WTC11 (cell line): Measurements from ENCODE around the gene PLA1A. TPM values are rescaled to one million over a fixed set of nuclear protein-coding genes. Genes with fewer than 3 reads are reported as not detected.

Experiments
- ATAC-seq: fragments of 200-7000 bp; cut with Tn5 transposase; 2 replicates; pipeline ENCODE4 v1.10.0; 2021; ENCODE audit warnings: mild to moderate bottlenecking, moderate library complexity
- CTCF ChIA-PET: fragments of 300-600 bp; sonication (Branson Sonifier 250); formaldehyde crosslinking; loops from one replicate; lab custom pipeline; 2021; ENCODE audit warnings: antibody characterized with exemption; lab: Charles Lee
- POLR2A ChIA-PET: fragments of 350-600 bp; sonication (Branson Sonifier 250); formaldehyde crosslinking; loops from one replicate; lab custom pipeline; 2021; ENCODE audit warnings: antibody characterized with exemption; lab: Charles Lee
- DNase-seq: peaks from one replicate; pipeline ENCODE4 v3.0.0; 2021; ENCODE audit warnings: low spot score
- H3K27ac Mint-ChIP-seq: 2 replicates; pipeline ENCODE4 v1.8.0; 2021; ENCODE audit warnings: mixed read lengths
- H3K27me3 Mint-ChIP-seq: 2 replicates; pipeline ENCODE4 v1.8.0; 2021; ENCODE audit warnings: low read depth, mild to moderate bottlenecking, moderate library complexity, mixed read lengths
- H3K36me3 Mint-ChIP-seq: 2 replicates; pipeline ENCODE4 v1.8.0; 2021; ENCODE audit warnings: mixed read lengths
- H3K4me1 Mint-ChIP-seq: 2 replicates; pipeline ENCODE4 v1.8.0; 2022; ENCODE audit warnings: mixed read lengths
- H3K4me3 Mint-ChIP-seq: 2 replicates; pipeline ENCODE4 v1.8.0; 2021; ENCODE audit warnings: mild to moderate bottlenecking, moderate library complexity, mixed read lengths
- H3K9me3 Mint-ChIP-seq: 2 replicates; pipeline ENCODE4 v1.8.0; 2021; ENCODE audit warnings: mixed read lengths
- ATF1 ChIP-seq: sonication (generic); formaldehyde crosslinking; IDR thresholded peaks from 2 replicates; pipeline ENCODE4 v1.8.1; 2023; ENCODE audit warnings: mild to moderate bottlenecking, moderate library complexity, missing genetic modification reagents
- CREB1 ChIP-seq: sonication (generic); formaldehyde crosslinking; IDR thresholded peaks from 2 replicates; pipeline ENCODE4 v1.8.0; 2023; ENCODE audit warnings: mild to moderate bottlenecking, missing genetic modification reagents
- FOXK1 ChIP-seq: sonication (generic); formaldehyde crosslinking; IDR thresholded peaks from 2 replicates; pipeline ENCODE4 v1.8.0; 2022; ENCODE audit warnings: mild to moderate bottlenecking, moderate library complexity, missing genetic modification reagents
- GTF2I ChIP-seq: fragments of 250-450 bp; sonication (Bioruptor Pico); conservative IDR thresholded peaks from 2 replicates; pipeline ENCODE4 v1.4.0; 2021; ENCODE audit warnings: mild to moderate bottlenecking
- HMGA2 ChIP-seq: fragments of 250-450 bp; sonication (Bioruptor Pico); IDR thresholded peaks from 2 replicates; pipeline ENCODE4 v1.4.0; 2021; ENCODE audit warnings: mild to moderate bottlenecking, moderate library complexity
- JUN ChIP-seq: sonication (generic); formaldehyde crosslinking; IDR thresholded peaks from 2 replicates; pipeline ENCODE4 v1.8.0; 2023; ENCODE audit warnings: mild to moderate bottlenecking, missing genetic modification reagents
- KAT7 ChIP-seq: sonication (generic); formaldehyde crosslinking; IDR thresholded peaks from 2 replicates; pipeline ENCODE4 v1.8.1; 2023; ENCODE audit warnings: missing genetic modification reagents, mild to moderate bottlenecking, borderline replicate concordance
- NFE2L1 ChIP-seq: sonication (generic); formaldehyde crosslinking; IDR thresholded peaks from 2 replicates; pipeline ENCODE4 v1.8.1; 2023; ENCODE audit warnings: missing genetic modification reagents
- NFYB ChIP-seq: sonication (generic); formaldehyde crosslinking; conservative IDR thresholded peaks from 2 replicates; pipeline ENCODE4 v1.8.0; 2022; ENCODE audit warnings: low read depth, missing genetic modification reagents
- PRRX2 ChIP-seq: fragments of 250-450 bp; sonication (Bioruptor Pico); IDR thresholded peaks from 2 replicates; pipeline ENCODE4 v1.8.0; 2021; ENCODE audit warnings: mild to moderate bottlenecking
- RELA ChIP-seq: sonication (generic); formaldehyde crosslinking; IDR thresholded peaks from 2 replicates; pipeline ENCODE4 v1.8.1; 2022; ENCODE audit warnings: missing genetic modification reagents, mild to moderate bottlenecking, borderline replicate concordance
- SMAD4 ChIP-seq: sonication (generic); formaldehyde crosslinking; IDR thresholded peaks from 2 replicates; pipeline ENCODE4 v1.8.0; 2022; ENCODE audit warnings: mild to moderate bottlenecking, missing genetic modification reagents
- SOX15 ChIP-seq: fragments of 250-450 bp; sonication (Bioruptor Pico); IDR thresholded peaks from 2 replicates; pipeline ENCODE4 v1.9.0; 2021; ENCODE audit warnings: mild to moderate bottlenecking
- SP1 ChIP-seq: sonication (generic); formaldehyde crosslinking; conservative IDR thresholded peaks from 2 replicates; pipeline ENCODE4 v1.8.1; 2022; ENCODE audit warnings: missing genetic modification reagents
- TP53 ChIP-seq: sonication (generic); formaldehyde crosslinking; IDR thresholded peaks from 2 replicates; pipeline ENCODE4 v1.8.1; 2023; ENCODE audit warnings: mild to moderate bottlenecking, missing genetic modification reagents
- ZNF263 ChIP-seq: sonication (generic); formaldehyde crosslinking; IDR thresholded peaks from 2 replicates; pipeline ENCODE4 v1.8.1; 2022; ENCODE audit warnings: low read depth, mild to moderate bottlenecking, moderate library complexity, missing genetic modification reagents
- ZNF671 ChIP-seq: fragments of 250-450 bp; sonication (Bioruptor Pico); IDR thresholded peaks from 2 replicates; pipeline ENCODE4 v1.8.0; 2021; ENCODE audit warnings: mild to moderate bottlenecking
- total RNA-seq: library from RNA; stranded (reverse); gene quantifications from 3 replicates; pipeline ENCODE4 v1.2.3, GENCODE V29; 2021
- TF ChIP-seq, protein P1 (sequence below): sonication (generic); formaldehyde crosslinking; conservative IDR thresholded peaks from 2 replicates; pipeline ENCODE4 v1.8.1; 2023; ENCODE audit warnings: mild to moderate bottlenecking, low read depth, missing genetic modification reagents, moderate library complexity
- TF ChIP-seq, protein P2 (sequence below): sonication (generic); formaldehyde crosslinking; IDR thresholded peaks from 2 replicates; pipeline ENCODE4 v1.8.0; 2022; ENCODE audit warnings: missing genetic modification reagents
- TF ChIP-seq, protein P3 (sequence below): sonication (generic); formaldehyde crosslinking; IDR thresholded peaks from 2 replicates; pipeline ENCODE4 v1.8.1; 2023; ENCODE audit warnings: mild to moderate bottlenecking, missing genetic modification reagents, moderate library complexity
- TF ChIP-seq, protein P4 (sequence below): fragments of 250-450 bp; sonication (Bioruptor Pico); IDR thresholded peaks from 2 replicates; pipeline ENCODE4 v1.9.0; 2021; ENCODE audit warnings: moderate library complexity, mild to moderate bottlenecking, inconsistent platforms, borderline replicate concordance
- TF ChIP-seq, protein P5 (sequence below): sonication (generic); formaldehyde crosslinking; IDR thresholded peaks from 2 replicates; pipeline ENCODE4 v1.8.1; 2023; ENCODE audit warnings: mild to moderate bottlenecking, missing genetic modification reagents
- TF ChIP-seq, protein P6 (sequence below): sonication (generic); formaldehyde crosslinking; IDR thresholded peaks from 2 replicates; pipeline ENCODE4 v1.8.0; 2022; ENCODE audit warnings: mild to moderate bottlenecking, missing genetic modification reagents
- TF ChIP-seq, protein P7 (sequence below): sonication (generic); formaldehyde crosslinking; IDR thresholded peaks from 2 replicates; pipeline ENCODE4 v1.8.0; 2022; ENCODE audit warnings: mild to moderate bottlenecking, missing genetic modification reagents

PLA1A gene
- total RNA-seq, 1 experiment from 2014 or later: not detected

DNA sequence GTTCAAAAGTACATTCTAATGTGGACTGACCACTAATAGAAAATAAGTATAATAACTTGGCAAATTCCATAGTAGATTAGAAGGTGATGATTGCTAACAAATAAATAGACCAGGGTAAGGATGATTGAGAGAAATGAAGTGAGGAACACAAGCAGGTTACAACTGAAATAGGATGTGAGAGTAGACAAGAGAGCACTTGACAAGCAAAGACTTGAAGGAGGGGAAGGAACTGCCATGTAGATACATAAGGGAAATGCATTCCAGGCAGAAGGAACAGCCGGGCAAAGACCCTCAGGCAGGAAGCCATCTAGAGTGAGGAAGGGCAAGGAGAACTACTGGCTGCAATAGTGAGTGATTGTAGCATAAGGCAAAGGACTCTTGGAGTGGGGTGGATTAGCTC is 5.0 kb downstream of the PLA1A start:
- H3K27ac Mint-ChIP-seq: no peak overlapping the region
- H3K9me3 Mint-ChIP-seq: no peaks in the 10 kb centered on the region
- ChIA-PET CTCF (no interaction called here), POLR2A (no interaction called here)
- no peaks in the 10 kb centered on the region for H3K36me3 Mint-ChIP-seq
- H3K4me1 Mint-ChIP-seq: peaks cover 12% of the 10 kb centered on the region
- TF ChIP-seq NFYB (no peak), JUN (no peak), ZNF263 (CRISPR knock-in tag) (no peak), SP1 (CRISPR knock-in tag) (no peak), FOXK1 (no peak), KAT7 (CRISPR knock-in tag) (no peak), CREB1 (CRISPR knock-in tag) (no peak), NFE2L1 (CRISPR knock-in tag) (no peak), SOX15 (CRISPR knock-in tag) (no peak)
- TF ChIP-seq, protein P1, sequence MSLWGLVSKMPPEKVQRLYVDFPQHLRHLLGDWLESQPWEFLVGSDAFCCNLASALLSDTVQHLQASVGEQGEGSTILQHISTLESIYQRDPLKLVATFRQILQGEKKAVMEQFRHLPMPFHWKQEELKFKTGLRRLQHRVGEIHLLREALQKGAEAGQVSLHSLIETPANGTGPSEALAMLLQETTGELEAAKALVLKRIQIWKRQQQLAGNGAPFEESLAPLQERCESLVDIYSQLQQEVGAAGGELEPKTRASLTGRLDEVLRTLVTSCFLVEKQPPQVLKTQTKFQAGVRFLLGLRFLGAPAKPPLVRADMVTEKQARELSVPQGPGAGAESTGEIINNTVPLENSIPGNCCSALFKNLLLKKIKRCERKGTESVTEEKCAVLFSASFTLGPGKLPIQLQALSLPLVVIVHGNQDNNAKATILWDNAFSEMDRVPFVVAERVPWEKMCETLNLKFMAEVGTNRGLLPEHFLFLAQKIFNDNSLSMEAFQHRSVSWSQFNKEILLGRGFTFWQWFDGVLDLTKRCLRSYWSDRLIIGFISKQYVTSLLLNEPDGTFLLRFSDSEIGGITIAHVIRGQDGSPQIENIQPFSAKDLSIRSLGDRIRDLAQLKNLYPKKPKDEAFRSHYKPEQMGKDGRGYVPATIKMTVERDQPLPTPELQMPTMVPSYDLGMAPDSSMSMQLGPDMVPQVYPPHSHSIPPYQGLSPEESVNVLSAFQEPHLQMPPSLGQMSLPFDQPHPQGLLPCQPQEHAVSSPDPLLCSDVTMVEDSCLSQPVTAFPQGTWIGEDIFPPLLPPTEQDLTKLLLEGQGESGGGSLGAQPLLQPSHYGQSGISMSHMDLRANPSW (CRISPR knock-in tag): no peak
- TF ChIP-seq, protein P2, sequence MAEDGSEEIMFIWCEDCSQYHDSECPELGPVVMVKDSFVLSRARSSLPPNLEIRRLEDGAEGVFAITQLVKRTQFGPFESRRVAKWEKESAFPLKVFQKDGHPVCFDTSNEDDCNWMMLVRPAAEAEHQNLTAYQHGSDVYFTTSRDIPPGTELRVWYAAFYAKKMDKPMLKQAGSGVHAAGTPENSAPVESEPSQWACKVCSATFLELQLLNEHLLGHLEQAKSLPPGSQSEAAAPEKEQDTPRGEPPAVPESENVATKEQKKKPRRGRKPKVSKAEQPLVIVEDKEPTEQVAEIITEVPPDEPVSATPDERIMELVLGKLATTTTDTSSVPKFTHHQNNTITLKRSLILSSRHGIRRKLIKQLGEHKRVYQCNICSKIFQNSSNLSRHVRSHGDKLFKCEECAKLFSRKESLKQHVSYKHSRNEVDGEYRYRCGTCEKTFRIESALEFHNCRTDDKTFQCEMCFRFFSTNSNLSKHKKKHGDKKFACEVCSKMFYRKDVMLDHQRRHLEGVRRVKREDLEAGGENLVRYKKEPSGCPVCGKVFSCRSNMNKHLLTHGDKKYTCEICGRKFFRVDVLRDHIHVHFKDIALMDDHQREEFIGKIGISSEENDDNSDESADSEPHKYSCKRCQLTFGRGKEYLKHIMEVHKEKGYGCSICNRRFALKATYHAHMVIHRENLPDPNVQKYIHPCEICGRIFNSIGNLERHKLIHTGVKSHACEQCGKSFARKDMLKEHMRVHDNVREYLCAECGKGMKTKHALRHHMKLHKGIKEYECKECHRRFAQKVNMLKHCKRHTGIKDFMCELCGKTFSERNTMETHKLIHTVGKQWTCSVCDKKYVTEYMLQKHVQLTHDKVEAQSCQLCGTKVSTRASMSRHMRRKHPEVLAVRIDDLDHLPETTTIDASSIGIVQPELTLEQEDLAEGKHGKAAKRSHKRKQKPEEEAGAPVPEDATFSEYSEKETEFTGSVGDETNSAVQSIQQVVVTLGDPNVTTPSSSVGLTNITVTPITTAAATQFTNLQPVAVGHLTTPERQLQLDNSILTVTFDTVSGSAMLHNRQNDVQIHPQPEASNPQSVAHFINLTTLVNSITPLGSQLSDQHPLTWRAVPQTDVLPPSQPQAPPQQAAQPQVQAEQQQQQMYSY (CRISPR knock-in tag): no peak
- TF ChIP-seq, protein P3, sequence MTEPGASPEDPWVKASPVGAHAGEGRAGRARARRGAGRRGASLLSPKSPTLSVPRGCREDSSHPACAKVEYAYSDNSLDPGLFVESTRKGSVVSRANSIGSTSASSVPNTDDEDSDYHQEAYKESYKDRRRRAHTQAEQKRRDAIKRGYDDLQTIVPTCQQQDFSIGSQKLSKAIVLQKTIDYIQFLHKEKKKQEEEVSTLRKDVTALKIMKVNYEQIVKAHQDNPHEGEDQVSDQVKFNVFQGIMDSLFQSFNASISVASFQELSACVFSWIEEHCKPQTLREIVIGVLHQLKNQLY (CRISPR knock-in tag): no peak
- TF ChIP-seq, protein P4, sequence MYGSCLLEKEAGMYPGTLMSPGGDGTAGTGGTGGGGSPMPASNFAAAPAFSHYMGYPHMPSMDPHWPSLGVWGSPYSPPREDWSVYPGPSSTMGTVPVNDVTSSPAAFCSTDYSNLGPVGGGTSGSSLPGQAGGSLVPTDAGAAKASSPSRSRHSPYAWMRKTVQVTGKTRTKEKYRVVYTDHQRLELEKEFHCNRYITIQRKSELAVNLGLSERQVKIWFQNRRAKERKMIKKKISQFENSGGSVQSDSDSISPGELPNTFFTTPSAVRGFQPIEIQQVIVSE: no peak
- TF ChIP-seq, protein P5, sequence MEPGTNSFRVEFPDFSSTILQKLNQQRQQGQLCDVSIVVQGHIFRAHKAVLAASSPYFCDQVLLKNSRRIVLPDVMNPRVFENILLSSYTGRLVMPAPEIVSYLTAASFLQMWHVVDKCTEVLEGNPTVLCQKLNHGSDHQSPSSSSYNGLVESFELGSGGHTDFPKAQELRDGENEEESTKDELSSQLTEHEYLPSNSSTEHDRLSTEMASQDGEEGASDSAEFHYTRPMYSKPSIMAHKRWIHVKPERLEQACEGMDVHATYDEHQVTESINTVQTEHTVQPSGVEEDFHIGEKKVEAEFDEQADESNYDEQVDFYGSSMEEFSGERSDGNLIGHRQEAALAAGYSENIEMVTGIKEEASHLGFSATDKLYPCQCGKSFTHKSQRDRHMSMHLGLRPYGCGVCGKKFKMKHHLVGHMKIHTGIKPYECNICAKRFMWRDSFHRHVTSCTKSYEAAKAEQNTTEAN: no peak
- TF ChIP-seq, protein P6, sequence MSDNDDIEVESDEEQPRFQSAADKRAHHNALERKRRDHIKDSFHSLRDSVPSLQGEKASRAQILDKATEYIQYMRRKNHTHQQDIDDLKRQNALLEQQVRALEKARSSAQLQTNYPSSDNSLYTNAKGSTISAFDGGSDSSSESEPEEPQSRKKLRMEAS (CRISPR knock-in tag): no peak
- H3K4me3 Mint-ChIP-seq: no peak overlapping the region
- DNase-seq (no peak), ATAC-seq (no peak)
- no peaks in the 10 kb centered on the region; the same call in 1 of the 2 replicates for H3K27me3 Mint-ChIP-seq

DNA sequence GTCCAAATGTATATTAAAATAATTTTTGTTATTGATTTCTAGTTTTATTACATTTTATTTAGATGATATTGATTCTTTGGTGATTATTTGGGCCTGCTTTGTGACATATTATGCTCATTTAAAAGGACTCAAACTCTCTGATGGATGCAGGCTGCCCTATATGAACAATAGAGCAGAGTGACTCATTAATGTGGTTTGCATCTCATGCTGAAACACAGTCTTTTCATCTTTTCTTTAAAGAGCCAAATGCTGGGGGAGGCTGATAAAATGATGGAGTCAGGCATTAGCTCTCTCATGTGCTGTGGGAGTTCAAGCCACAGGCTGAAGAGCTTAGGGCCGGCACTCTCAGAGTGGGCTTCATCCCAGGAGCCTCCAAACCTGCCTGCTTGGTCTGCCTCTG is 7.2 kb downstream of the PLA1A start:
- H3K4me3 Mint-ChIP-seq: no peak overlapping the region
- no peak overlapping the region for H3K27ac Mint-ChIP-seq
- ATAC-seq: no peak
- no peak for DNase-seq
- no peaks in the 10 kb centered on the region for H3K36me3 Mint-ChIP-seq
- peaks cover 17% of the 10 kb centered on the region for H3K4me1 Mint-ChIP-seq
- POLR2A ChIA-PET: no interaction called here
- no peaks in the 10 kb centered on the region for H3K9me3 Mint-ChIP-seq
- H3K27me3 Mint-ChIP-seq: no peaks in the 10 kb centered on the region; the same call in 1 of the 2 replicates
- CTCF ChIA-PET: no interaction called here
- TF ChIP-seq ZNF671 (no peak), GTF2I (CRISPR knock-in tag) (no peak), PRRX2 (no peak), RELA (no peak), HMGA2 (CRISPR knock-in tag) (no peak), ATF1 (no peak), SMAD4 (CRISPR knock-in tag) (no peak), TP53 (CRISPR knock-in tag) (no peak), SP1 (CRISPR knock-in tag) (no peak)
- TF ChIP-seq, protein P2 (CRISPR knock-in tag): no peak
- TF ChIP-seq, protein P7, sequence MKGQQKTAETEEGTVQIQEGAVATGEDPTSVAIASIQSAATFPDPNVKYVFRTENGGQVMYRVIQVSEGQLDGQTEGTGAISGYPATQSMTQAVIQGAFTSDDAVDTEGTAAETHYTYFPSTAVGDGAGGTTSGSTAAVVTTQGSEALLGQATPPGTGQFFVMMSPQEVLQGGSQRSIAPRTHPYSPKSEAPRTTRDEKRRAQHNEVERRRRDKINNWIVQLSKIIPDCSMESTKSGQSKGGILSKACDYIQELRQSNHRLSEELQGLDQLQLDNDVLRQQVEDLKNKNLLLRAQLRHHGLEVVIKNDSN (CRISPR knock-in tag): no peak
